Transverse colon (tissue), 4 donors: ENCODE data around the gene UBD. TPM values are rescaled to one million over a fixed set of nuclear protein-coding genes. Genes with fewer than 3 reads are reported as not detected.

Experiments used
- DNase-seq: peaks from one replicate; pipeline ENCODE4 v3.0.0-alpha.2; 2019
- H3K27ac ChIP-seq, 4 donors: fragments of 200-600 bp; sonication (generic); 2 replicates each; pipeline ENCODE4 v1.5.1; 2016 to 2018; ENCODE audit warnings: inconsistent platforms in 4 of 4
- H3K27me3 ChIP-seq: fragments of 200-600 bp; sonication (generic); 2 replicates; pipeline ENCODE4 v1.5.1; 2017; ENCODE audit warnings: inconsistent platforms
- H3K36me3 ChIP-seq, 4 donors: fragments of 200-600 bp; sonication (generic); 2 replicates each; pipeline ENCODE4 v1.5.1; 2017 to 2019; ENCODE audit warnings: inconsistent platforms in 4 of 4
- H3K4me1 ChIP-seq, 4 donors: fragments of 200-600 bp; sonication (generic); 2 replicates each; pipeline ENCODE4 v1.5.1; 2017 to 2020; ENCODE audit warnings: inconsistent platforms in 4 of 4
- H3K4me3 ChIP-seq, 4 donors: fragments of 200-600 bp; sonication (generic); 1 replicate in 1 of 4; 2 replicates in 3 of 4; pipeline versions ENCODE4 v1.5.1 to v1.6.1; 2017 to 2019; ENCODE audit warnings: inconsistent platforms in 4 of 4
- H3K9me3 ChIP-seq, 2 donors: fragments of 200-600 bp; sonication (generic); 2 replicates each; pipeline ENCODE4 v1.5.1; 2017 to 2019; ENCODE audit warnings: inconsistent platforms in 2 of 2
- EP300 ChIP-seq: sonication (generic); formaldehyde crosslinking; IDR thresholded peaks from one replicate; pipeline ENCODE4 v1.6.1; 2017; ENCODE audit warnings: antibody characterized with exemption, low read depth
- POLR2A ChIP-seq: fragments of 450-650 bp; IDR thresholded peaks from one replicate; pipeline ENCODE4 v1.6.1; 2016; ENCODE audit warnings: antibody characterized with exemption, mild to moderate bottlenecking, moderate library complexity
- POLR2AphosphoS5 ChIP-seq, 3 donors: sonication (generic); formaldehyde crosslinking; IDR thresholded peaks; one replicate each; pipeline ENCODE4 v1.6.1; 2016; ENCODE audit warnings: antibody characterized with exemption in 3 of 3
- WGBS, 2 donors: methylation state at CpG; one replicate each; pipeline ENCODE4 v1.1.5; 2018; ENCODE audit warnings: low coverage in 1 of 2; 5-methylcytosine and 5-hydroxymethylcytosine counted together
- in situ Hi-C, 4 donors: fragments of 200-750 bp; cut with MboI; loops; one replicate each; pipeline versions ENCODE4 v1.15.0 to v1.15.1; 2017; ENCODE audit warnings: low sequenced_read_pairs in 3 of 4, low pct_ligation_motif_present in 1 of 4, low pct_unique_long_range_greater_than_20kb in 1 of 4
- intact Hi-C: fragments of 100-400 bp; cut with DNase I; formaldehyde crosslinking; loops from one replicate; pipeline ENCODE4 v1.15.1; 2023; ENCODE audit warnings: low total_unique reads
- small RNA-seq, 4 donors: library from RNA; depleted of rRNA; stranded (forward); fragments of <200 nt; gene quantifications; one replicate each; pipeline ENCODE3, GENCODE V24; 2016
- total RNA-seq, 4 donors: library from RNA; depleted of rRNA; stranded (reverse); fragments of >200 nt; gene quantifications; one replicate each; pipeline ENCODE4 v1.1.0, GENCODE V29; 2016
- TF ChIP-seq, protein P1 (sequence below), 5 experiments: fragments of 200-600 bp in 3 of 5; fragments of 450-650 bp in 2 of 5; sonication (generic) in 3 of 5; IDR thresholded peaks; 1 replicate in 2 of 5; 2 replicates in 3 of 5; pipeline ENCODE4 v1.5.1; 2016 to 2017; ENCODE audit warnings: antibody characterized with exemption in 5 of 5, inconsistent platforms in 3 of 5, mild to moderate bottlenecking in 2 of 5, moderate library complexity in 1 of 5

UBD gene
- total RNA-seq, 4 donors from 2014 or later, result 0.96 to 8.4 TPM; not detected in 2

DNA sequence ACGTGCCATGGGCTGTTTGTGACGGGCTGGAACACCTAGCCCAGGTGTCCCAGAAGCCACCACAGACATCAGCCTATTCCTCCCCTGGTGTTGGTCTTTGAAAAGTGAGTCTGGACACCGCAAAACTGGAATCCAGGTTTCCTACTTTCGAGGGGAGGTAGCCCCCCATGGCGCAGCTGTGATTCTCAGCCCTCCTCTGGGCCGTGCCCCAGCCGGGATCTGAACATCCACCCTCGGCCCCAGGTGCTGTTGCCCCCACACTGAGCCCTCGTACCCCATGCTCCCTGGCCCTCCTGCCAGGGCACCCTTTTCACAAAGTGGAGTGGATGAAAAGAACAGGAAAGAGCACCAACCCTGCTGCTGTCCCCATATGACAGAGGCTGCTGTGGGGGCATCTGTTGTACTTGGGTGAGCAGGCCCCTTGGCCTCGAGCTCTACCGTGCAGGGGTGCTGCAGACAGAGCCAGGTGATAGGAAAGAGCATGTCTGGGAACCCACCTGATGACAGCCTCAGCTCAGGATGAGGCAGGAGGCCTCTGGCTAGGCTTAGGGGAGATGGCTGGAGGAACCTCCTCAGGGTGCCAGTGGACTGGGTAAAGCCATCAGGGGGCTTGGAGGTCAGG is 53.0 kb downstream of the UBD start:
- Histone ChIP-seq H3K4me1 (no peaks in the 10 kb centered on the region), H3K36me3 (no peaks in the 10 kb centered on the region), H3K9me3 (no peaks in the 10 kb centered on the region), H3K4me3 (no peak overlapping the region), H3K27me3 (no peaks in the 10 kb centered on the region), H3K27ac (no peak overlapping the region)
- TF ChIP-seq, protein P1, sequence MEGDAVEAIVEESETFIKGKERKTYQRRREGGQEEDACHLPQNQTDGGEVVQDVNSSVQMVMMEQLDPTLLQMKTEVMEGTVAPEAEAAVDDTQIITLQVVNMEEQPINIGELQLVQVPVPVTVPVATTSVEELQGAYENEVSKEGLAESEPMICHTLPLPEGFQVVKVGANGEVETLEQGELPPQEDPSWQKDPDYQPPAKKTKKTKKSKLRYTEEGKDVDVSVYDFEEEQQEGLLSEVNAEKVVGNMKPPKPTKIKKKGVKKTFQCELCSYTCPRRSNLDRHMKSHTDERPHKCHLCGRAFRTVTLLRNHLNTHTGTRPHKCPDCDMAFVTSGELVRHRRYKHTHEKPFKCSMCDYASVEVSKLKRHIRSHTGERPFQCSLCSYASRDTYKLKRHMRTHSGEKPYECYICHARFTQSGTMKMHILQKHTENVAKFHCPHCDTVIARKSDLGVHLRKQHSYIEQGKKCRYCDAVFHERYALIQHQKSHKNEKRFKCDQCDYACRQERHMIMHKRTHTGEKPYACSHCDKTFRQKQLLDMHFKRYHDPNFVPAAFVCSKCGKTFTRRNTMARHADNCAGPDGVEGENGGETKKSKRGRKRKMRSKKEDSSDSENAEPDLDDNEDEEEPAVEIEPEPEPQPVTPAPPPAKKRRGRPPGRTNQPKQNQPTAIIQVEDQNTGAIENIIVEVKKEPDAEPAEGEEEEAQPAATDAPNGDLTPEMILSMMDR (IDR thresholded peaks at IDR 0.05), result no peak
- TF ChIP-seq EP300 (no peak), POLR2AphosphoS5 (IDR thresholded peaks at IDR 0.05) (no peak), POLR2A (no peak)
- 68% methylated on average over 11 of the region's 11 CpGs; no CpG with 5 or more reads in 1 of the 2 donors for WGBS, 2 donors
- no peak for DNase-seq
- intact Hi-C loops, result no loop called here
- in situ Hi-C loops, result no loop called here

DNA sequence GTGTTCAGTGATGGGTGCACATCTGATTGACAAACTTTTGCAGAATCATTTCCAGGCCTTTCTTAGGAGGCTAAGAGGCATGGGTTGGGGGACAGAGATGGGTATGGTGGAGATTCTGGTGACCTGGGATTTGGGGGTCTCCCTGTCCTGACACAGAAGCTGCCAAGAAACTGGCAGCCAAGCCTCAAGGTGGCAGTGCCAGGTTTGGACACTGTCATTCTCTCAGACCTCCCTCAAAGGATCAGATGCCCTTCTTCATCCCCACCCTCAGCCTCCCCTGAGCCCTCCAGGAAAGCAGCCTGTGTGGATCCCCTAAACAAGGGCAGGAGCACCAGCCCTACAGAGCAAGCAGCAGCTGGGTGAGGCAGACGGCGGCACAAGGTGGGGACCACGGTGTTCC is 53.7 kb downstream of the UBD start:
- no peak for TF ChIP-seq POLR2AphosphoS5 (IDR thresholded peaks at IDR 0.05)
- TF ChIP-seq POLR2A, result no peak
- no peak for TF ChIP-seq EP300
- no peaks in the 10 kb centered on the region for H3K4me1 ChIP-seq
- no peak for DNase-seq
- no peaks in the 10 kb centered on the region for H3K9me3 ChIP-seq
- intact Hi-C loops (no loop called here), in situ Hi-C loops (no loop called here)
- no peaks in the 10 kb centered on the region for H3K27me3 ChIP-seq
- WGBS, 2 donors, result 89% methylated on average over 3 of the region's 3 CpGs; no CpG with 5 or more reads in 1 of the 2 donors
- no peaks in the 10 kb centered on the region for H3K36me3 ChIP-seq
- no peak overlapping the region for H3K27ac ChIP-seq
- H3K4me3 ChIP-seq, result no peak overlapping the region

Small RNAs within 50 kb of the gene (small RNA-seq; reads per million reads assigned to genes)
- gene SNORD32B, result 0.28 to 1.9 (median 0.61) reads per million in 4 donors
- gene TMEM183AP1, result 0 reads per million in 4 donors

Other genes starting within 250 kb of the UBD start
- gene OR5V1, start 190.9 kb downstream of the UBD start, total RNA-seq, result not detected
- not detected for gene OR12D3, start 184.4 kb downstream of the UBD start, total RNA-seq
- not detected for gene OR12D2, start 164.1 kb downstream of the UBD start, total RNA-seq
- not detected for gene OR12D1, start 144.8 kb downstream of the UBD start, total RNA-seq
- gene OR10C1, start 120.4 kb downstream of the UBD start, total RNA-seq, result not detected
- gene OR11A1, start 102.7 kb downstream of the UBD start, total RNA-seq, result not detected
- gene OR2H1, start 102.6 kb downstream of the UBD start, total RNA-seq, result not detected
- gene MAS1L, start 71.8 kb downstream of the UBD start, total RNA-seq, result not detected
- not detected for gene OR2H2, start 25.4 kb upstream of the UBD start, total RNA-seq
- 10 to 100 TPM; 11.5 to 40.4 (median 30.5) TPM for gene GABBR1, start 73.5 kb upstream of the UBD start, total RNA-seq
- not detected for gene MOG, start 97.4 kb upstream of the UBD start, total RNA-seq
- gene ZFP57, start 121.4 kb upstream of the UBD start, total RNA-seq, result under 1 TPM in 1 of 4 donors, not detected in 3; 0.27 TPM
- 100 to 1,000 TPM in 3 of 4 donors, 10 to 100 TPM in 1; 90.4 to 500 (median 306) TPM for gene HLA-F, start 163.7 kb upstream of the UBD start, total RNA-seq